ENCODE results near the gene TAOK3. TPM values are rescaled to one million over a fixed set of nuclear protein-coding genes. Genes with fewer than 3 reads are reported as not detected.
A peak's percentile ranks its signal among the peaks of the same experiment; 100 is the strongest.

The TAOK3 gene
- total RNA-seq, 4 donors from 2014 or later = 22.7 to 61.7 (median 38.8) TPM

DNA sequence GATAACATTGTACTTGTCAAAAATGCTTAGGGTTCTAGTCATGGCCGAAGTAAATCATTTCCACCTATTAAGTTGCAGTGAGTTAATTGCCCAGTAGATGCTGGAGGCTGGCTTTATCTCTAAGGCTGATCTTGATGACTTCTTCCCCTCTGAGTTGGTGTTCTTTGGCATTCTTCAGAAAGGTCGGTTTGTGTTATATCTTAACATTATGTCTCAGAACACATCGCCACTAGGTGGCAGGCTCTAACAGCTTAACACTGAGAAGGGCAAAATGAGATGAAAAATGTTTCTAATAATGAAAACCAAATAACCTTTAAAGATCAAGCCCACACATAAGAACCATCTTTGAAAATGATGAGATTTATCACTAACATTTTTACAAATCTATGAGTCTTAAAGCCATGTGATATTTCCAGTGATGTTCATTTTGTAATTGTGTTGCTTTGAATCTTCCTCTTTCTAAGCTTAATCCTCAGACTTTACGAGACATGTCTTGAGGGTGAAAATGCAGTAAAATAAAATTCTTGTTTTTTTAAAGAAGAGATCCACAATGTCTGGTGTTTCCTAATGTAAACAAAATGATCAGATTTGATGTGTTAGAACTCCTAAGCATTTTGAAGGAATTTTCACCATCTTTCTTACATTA, 32.3 kb upstream of the TAOK3 start:
- H3K4me1 ChIP-seq = no peaks in the 10 kb centered on the region
- peaks cover 84% of the 10 kb centered on the region for H3K36me3 ChIP-seq
- TF ChIP-seq POLR2A (IDR thresholded peaks at IDR 0.05) = no peak
- TF ChIP-seq, protein P1, sequence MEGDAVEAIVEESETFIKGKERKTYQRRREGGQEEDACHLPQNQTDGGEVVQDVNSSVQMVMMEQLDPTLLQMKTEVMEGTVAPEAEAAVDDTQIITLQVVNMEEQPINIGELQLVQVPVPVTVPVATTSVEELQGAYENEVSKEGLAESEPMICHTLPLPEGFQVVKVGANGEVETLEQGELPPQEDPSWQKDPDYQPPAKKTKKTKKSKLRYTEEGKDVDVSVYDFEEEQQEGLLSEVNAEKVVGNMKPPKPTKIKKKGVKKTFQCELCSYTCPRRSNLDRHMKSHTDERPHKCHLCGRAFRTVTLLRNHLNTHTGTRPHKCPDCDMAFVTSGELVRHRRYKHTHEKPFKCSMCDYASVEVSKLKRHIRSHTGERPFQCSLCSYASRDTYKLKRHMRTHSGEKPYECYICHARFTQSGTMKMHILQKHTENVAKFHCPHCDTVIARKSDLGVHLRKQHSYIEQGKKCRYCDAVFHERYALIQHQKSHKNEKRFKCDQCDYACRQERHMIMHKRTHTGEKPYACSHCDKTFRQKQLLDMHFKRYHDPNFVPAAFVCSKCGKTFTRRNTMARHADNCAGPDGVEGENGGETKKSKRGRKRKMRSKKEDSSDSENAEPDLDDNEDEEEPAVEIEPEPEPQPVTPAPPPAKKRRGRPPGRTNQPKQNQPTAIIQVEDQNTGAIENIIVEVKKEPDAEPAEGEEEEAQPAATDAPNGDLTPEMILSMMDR (IDR thresholded peaks at IDR 0.05) = peak; percentile 41 to 51
- TF ChIP-seq POLR2AphosphoS5 (IDR thresholded peaks at IDR 0.05) = no peak
- no peak overlapping the region for H3K4me3 ChIP-seq
- WGBS = 32% methylated on average over 4 of the region's 4 CpGs
- H3K27me3 ChIP-seq = no peaks in the 10 kb centered on the region
- no peak overlapping the region for H3K27ac ChIP-seq
- no peak for DNase-seq (ENCODE audit: low spot score in 2 of 2)
- no peaks in the 10 kb centered on the region for H3K9me3 ChIP-seq

DNA sequence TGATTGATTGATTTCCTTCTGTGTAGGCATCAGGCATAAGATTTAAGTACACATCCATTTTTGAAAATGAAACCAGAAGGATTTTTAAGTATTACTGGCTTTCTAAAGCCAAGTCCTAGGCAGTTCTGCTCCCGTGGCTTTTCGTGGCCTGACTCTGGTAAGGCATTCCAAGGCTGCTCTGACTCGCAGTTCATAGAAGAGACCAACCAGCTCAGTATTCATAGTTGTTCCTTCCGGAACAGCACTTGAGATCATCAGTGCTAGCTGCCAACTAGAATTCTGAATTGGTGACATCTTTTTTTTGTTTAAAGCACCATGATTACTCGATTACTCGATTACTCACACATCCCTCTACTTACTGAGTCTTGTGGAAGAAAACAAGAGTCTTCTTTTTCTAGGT, 29.5 kb upstream of the TAOK3 start:
- TF ChIP-seq EP300 (IDR thresholded peaks at IDR 0.05) (no peak), POLR2A (IDR thresholded peaks at IDR 0.05) (no peak), POLR2AphosphoS5 (IDR thresholded peaks at IDR 0.05) (no peak)
- TF ChIP-seq, protein P1 (IDR thresholded peaks at IDR 0.05) = no peak
- no peaks in the 10 kb centered on the region for H3K4me1 ChIP-seq
- H3K4me3 ChIP-seq = no peak overlapping the region
- no peaks in the 10 kb centered on the region for H3K27me3 ChIP-seq
- H3K27ac ChIP-seq = no peak overlapping the region
- WGBS = 70% methylated on average over 6 of the region's 6 CpGs
- H3K36me3 ChIP-seq = peaks cover 84% of the 10 kb centered on the region
- no peak for DNase-seq (ENCODE audit: low spot score in 2 of 2)
- no peaks in the 10 kb centered on the region for H3K9me3 ChIP-seq

DNA sequence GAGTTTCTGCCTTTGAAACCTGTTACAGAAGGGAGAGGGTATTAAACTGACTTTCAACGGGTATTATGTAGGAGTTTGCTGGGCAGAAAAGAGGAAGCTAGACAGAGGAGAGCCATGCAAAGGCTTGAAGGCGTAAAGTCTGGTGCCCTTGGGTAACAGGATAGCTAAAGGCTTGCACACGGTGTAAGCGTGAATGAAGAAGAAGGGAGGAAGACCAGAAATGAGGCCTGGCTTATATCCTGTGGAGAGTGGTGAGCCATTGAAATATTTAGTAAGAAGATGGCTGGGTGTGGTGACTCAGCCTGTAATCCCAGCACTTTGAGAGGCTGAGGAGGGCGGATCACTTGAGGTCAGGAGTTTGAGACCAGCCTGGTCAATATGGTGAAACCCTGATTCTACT, 26.2 kb upstream of the TAOK3 start:
- TF ChIP-seq POLR2A (IDR thresholded peaks at IDR 0.05) (no peak), POLR2AphosphoS5 (IDR thresholded peaks at IDR 0.05) (no peak), EP300 (IDR thresholded peaks at IDR 0.05) (no peak)
- TF ChIP-seq, protein P1 (IDR thresholded peaks at IDR 0.05) = no peak
- WGBS = 91% methylated on average over 5 of the region's 5 CpGs
- H3K27ac ChIP-seq = no peak overlapping the region
- H3K4me1 ChIP-seq = no peaks in the 10 kb centered on the region
- H3K9me3 ChIP-seq = no peaks in the 10 kb centered on the region
- DNase-seq (ENCODE audit: low spot score in 2 of 2) = no peak
- no peak overlapping the region for H3K4me3 ChIP-seq
- H3K27me3 ChIP-seq = no peaks in the 10 kb centered on the region
- peaks cover 93% of the 10 kb centered on the region for H3K36me3 ChIP-seq

DNA sequence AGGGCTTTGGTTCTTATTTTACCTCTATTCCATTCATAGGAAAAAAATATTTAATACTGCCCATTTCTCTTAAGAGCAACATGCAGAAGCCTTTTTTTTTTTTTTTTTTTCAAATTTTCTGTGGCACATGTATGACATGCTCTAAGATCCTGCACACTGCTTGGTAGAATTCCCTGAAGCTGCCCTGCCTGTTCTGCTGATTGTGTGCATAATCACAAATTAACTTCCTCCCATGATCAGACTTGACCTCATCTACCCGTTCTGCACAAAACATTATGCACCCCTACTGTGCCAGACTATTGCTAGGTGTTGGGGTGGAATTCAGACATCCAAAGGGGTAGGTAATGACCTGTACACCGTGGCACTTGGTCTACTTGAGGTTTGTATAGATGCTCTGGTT, 25.8 kb upstream of the TAOK3 start:
- TF ChIP-seq, protein P1 (IDR thresholded peaks at IDR 0.05) = no peak
- TF ChIP-seq POLR2AphosphoS5 (IDR thresholded peaks at IDR 0.05) (no peak), EP300 (IDR thresholded peaks at IDR 0.05) (no peak), POLR2A (IDR thresholded peaks at IDR 0.05) (no peak)
- WGBS = 90% methylated on average over 2 of the region's 2 CpGs
- H3K9me3 ChIP-seq = no peaks in the 10 kb centered on the region
- no peak overlapping the region for H3K27ac ChIP-seq
- H3K4me1 ChIP-seq = no peaks in the 10 kb centered on the region
- no peaks in the 10 kb centered on the region for H3K27me3 ChIP-seq
- H3K36me3 ChIP-seq = peaks cover 93% of the 10 kb centered on the region
- H3K4me3 ChIP-seq = no peak overlapping the region
- no peak for DNase-seq (ENCODE audit: low spot score in 2 of 2)

DNA sequence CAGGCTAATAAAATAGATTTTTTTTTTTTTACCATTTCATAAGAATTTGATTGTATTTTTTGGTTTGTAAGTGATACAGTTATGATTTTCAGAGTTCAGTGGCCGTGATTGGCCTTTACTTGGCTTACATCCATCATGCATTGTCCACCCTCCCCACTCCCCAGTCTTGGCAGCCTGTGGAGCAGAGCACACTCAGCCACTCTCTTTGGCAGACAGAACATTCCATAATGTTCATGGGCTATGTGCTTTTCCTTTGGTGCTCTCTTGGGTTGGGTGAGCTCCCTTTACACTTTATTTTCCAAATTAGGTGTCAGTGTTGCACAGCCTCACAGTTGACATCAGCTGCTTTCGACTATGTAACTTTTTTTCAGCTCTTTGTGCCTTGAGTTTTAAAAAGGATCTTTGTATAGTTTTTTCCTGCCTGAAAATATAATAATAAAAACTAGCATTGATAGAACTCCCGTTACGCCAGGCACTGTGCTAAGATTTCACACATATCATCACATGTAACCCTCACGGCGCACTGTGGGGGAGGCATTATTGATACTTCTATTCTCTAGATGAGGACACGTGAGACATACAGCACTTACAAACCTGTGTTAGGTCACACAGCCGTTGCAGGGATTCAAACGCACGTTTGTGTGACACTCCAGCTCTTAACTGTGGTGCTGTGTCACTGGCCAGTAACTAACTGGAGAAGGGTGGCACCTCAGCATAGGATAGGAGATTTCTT, 25.2 kb upstream of the TAOK3 start:
- TF ChIP-seq, protein P1 (IDR thresholded peaks at IDR 0.05) = no peak
- TF ChIP-seq POLR2AphosphoS5 (IDR thresholded peaks at IDR 0.05) (no peak), POLR2A (IDR thresholded peaks at IDR 0.05) (no peak), EP300 (IDR thresholded peaks at IDR 0.05) (no peak)
- Histone ChIP-seq H3K4me3 (no peak overlapping the region), H3K36me3 (peaks cover 92% of the 10 kb centered on the region), H3K9me3 (no peaks in the 10 kb centered on the region), H3K27me3 (no peaks in the 10 kb centered on the region), H3K27ac (no peak overlapping the region), H3K4me1 (no peaks in the 10 kb centered on the region)
- no peak for DNase-seq (ENCODE audit: low spot score in 2 of 2)
- 88% methylated on average over 10 of the region's 10 CpGs for WGBS

Measured in suprapubic skin (tissue), 4 donors.